Fibroblast of skin of back (primary cell): ENCODE measurements around the gene TBC1D2.

Experiments
- DNase-seq: peaks from one replicate; pipeline ENCODE4 v3.0.0-alpha.2; 2013

The TBC1D2 gene

DNA sequence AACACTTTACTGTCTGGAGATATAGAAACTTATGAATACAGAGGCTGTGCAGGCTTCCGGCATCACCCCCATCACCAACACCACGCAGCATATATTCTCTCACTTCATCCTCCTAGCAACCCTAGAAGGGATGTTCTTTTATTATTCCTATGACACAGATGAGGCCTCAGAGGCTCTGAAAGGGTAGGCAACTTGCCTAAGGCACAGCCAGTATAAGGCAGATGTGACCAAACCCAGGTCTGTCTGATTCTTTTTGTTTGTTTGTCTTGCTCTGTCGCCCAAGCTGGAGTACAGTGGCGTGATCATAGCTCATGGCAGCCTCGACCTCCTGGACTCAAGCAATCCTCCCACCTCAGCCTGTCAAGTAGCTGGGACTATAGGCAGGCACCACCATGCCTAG lies 40.2 kb downstream of the TBC1D2 start:
- peak; percentile 39 for DNase-seq

DNA sequence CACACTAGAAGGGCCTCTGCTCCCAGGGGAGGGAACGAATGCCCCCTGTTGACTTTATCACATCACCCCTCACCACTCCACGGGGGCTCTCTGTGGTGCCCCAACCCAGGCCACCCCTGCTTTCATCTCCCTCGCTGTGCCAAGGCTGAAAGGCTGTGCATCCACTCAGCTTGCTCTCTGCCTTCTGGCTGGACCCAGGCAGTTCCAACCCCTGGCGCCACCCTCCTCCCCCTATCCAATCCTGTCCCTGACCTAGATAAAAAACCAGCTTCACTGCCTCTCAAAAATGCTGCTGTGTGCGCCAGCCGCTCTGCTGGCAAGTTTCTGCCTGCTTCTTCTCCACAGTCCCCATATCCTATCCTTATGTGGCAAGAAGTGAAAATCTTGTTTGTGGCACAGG lies 40.6 kb downstream of the TBC1D2 start:
- no peak for DNase-seq

DNA sequence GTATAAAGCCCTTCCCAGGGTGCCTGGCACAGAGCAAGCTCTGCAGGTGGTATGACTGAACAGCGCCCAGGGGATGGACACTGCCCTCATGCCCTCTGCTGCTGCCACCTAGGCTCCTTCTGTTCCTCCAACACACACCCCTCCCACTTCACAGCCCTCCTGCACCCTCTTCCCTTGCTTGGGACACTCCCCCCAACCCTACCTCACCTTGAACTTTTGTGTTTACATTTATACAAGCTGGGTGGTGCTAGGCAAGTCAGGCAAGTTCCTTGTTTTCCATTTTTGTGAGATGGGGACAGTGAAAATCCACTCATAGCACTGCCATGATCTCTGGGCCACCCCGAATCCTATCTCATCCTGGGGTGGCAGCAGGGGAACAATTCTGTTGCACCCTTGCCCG lies 44.2 kb downstream of the TBC1D2 start:
- DNase-seq, result no peak

DNA sequence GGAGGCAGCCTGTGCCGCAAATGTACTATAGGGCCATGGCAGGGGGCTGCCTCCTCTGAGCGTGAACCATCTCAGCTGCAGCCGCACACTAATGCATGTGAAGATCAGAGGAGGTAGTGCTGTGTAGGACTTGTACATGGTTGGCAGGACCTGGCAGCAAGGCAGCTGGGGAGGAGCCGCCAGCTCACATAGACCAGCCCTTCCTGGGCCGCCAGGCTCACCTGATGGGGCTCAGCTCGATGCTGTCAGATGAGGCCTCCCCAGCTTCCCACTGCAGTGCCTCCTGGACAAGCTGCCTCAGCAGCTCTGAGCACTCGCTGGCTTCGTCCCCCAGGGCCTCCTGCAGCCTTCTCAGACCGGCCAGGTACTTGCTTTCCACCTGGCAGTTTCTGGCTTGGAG lies 45.0 kb downstream of the TBC1D2 start:
- DNase-seq, result no peak

DNA sequence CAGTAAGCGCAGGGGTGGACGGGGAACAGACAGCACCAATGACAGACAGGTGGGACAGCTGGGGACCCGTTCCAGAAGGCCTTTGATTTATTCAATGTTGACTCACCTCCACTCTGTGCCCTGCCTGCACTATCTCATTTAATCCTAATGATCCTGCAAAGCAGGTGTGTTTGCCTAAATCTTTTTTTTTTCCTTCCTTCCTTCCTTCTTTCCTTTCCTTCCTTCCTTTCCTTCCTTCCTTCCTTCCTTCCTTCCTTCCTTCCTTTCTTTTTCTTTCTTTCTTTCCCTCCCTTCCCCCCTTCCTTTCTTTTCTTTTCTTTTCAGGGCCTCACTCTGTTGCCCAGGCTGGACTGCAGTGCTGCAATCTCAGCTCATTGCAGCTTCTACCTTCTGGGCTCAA lies 45.9 kb downstream of the TBC1D2 start:
- DNase-seq, result no peak

DNA sequence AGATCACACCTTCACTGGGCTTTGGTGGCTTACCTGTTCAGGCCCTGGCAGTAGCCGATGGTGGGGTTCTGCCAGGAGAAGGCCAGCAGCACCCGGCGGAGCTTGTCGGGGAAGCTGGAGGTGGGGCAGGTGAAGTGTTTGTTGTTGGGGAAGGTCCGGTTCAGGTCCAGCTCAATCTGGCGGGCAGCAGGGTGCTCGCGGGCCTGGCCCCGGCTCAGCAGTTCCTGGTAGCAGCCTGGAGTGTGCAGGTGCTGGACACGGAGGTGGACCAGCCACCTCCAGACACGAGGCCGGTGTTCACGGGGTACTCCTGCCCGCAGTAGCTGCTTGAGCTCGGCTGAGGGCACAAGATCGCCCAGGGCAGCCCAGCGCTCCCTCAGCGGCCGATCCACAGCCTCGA lies 46.8 kb downstream of the TBC1D2 start:
- DNase-seq, result no peak

DNA sequence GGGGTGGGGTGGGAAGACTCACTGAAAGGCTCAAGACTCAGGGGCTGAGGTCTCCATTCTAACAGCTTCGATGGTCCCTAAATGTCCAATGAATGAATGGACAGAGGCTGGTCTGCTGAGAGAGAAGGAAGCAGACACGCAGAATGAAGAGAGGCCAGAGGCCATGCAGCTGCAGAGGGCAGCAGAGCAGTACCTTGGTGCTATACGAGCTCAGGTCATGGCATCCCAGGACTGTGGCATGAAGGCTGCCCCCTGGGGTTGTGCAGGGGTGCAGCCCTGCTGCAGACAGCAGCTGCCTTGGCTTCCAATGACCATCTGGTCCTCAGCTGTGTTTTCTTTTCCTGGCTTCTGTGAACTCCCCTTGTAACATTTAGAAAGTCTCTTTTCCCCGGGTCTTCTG lies 47.8 kb downstream of the TBC1D2 start:
- DNase-seq, result no peak

DNA sequence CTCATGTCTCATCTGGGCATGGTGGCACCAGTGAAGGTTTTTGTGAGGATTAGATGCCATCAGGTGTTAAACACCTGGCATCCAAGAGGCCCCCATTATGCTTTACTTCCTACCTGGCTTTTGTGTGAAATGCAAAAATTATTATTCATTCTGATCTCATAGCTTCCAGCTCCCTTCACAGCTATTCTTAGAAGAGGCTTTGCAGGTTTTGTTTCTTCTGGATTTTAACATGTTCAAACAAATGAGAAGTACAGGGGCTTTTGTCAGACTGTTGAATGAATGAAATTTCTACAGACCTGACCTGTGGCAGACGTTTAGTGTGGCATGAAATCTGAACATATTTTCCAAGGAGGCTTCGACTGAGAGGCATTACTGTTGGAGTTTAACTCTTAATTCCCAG lies 48.7 kb downstream of the TBC1D2 start:
- DNase-seq, result no peak

DNA sequence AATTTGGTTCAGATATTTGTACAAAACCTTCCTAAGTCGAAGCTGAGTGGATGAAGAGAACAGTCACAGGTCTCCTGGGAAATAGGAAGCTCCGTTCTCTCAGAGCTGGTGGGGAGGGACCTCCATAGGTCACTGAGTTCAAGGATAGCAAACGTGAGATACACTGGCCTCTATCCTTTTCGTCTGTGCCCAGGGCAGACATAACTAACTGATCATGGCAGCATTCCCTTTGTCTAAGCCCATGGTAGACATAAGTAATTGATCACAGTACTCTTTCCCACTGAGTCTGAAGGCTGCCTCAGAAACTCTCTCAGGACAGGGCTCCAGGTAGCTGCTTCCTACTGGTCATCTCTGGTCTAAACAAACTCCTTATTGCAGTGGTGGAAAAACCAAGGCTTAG lies 50.8 kb downstream of the TBC1D2 start:
- DNase-seq, result no peak

DNA sequence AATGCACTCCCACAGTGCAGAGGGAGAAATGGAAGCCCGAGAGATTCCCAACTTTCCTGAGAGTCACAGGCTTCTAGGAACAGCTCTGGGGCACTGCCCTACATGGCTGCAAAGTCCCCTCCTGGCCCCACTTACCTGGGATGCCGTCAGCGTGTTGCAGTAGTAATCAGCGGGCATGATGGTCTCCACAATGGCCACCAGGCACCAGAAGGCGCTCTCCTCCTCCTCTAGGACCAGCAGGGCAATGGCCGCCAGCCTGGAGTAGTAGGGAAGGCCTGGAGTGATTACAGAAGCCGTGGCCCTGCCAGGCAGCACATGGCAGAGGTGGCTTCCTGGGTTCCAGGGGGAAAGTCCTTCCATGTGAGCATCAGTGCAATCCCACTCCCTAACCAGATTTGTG lies 52.3 kb downstream of the TBC1D2 start:
- DNase-seq, result no peak

DNA sequence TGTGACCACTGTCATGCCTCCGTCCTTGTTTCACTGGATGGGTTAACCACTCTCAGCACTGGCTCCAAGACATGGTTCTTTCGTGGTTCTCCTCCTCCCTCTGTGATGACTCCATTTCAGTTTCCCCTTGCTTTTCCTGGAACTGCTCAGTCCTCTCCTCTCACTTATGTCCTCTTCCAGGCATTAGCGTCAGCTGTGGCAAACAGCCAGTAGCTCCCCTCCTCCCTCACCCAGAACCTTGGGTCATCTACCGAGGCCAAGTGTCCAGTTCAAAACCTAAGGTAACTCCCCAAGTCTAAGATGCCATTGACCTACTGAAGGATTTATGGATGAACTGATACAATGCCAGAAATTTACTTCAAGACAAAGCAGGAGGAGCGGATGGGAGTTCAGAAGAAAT lies 53.2 kb downstream of the TBC1D2 start:
- no peak for DNase-seq

DNA sequence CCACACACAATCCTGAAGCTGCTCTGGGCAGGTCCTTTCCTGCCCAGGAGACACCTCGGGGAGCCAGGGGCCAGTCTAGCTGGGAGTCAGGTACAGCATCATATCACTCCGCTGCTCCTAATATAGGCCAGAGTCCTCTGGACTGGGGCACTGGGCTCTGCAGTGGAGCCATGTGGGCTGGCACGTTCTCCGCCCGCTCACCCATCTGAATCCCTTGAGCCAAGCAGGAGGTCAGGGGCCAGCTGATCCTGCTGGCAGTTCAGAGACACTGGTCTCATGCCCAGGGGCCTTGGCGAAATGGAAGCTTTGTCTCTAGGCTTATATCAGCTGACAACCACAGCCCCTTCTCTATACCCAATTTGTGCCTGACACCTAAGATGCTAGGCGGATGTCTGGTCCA lies 53.7 kb downstream of the TBC1D2 start:
- DNase-seq, result no peak

DNA sequence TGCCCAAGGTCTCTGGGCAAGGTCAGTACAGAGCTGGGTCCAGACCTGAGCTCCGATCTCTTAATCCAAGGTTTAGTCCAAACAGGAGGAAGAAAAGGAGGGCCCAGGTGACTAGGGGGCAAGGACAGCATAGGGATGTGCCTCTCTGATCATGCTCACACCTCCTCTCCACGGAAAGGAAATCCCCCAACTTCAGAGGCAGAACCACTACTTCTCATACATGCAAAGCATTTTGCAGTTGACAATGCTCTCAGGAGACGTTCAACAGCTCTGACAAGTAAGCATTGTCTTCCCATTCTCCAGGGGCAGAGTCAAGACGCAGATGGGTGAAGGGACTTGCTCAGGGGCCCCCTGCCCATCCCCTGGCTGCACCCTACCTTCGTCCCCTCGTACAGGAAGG lies 54.3 kb downstream of the TBC1D2 start:
- no peak for DNase-seq

DNA sequence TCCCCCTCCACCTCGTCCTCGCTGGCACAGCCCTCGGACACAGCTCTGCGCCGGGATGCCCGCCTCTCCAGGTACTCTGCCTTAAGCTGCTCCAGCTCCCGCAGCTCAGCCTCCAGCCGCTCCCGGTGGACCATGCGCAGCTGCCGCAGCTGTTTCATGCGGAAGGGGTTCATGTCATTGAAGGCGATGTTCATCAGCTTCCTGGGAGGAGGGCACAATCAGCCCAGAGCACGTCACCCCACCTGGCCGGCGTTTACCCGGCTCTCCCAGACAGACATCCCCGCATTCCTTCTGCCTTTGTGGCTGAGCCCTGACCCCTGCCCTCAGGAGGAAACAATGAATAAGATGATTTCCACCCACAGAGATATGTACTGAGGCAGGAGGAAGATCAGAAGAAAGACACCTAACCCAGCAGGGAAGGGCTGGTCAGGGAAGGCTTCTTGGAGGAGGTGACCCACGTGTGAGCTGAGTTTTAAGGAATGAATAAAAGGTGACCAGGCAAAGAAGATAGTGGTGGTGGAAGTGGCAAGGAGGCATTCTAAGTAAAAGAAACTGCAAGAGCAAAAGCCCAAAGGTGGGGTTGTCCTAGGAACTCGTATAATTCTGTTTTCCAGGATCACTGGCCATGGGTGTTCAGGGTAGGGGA lies 55.9 kb downstream of the TBC1D2 start:
- no peak for DNase-seq

DNA sequence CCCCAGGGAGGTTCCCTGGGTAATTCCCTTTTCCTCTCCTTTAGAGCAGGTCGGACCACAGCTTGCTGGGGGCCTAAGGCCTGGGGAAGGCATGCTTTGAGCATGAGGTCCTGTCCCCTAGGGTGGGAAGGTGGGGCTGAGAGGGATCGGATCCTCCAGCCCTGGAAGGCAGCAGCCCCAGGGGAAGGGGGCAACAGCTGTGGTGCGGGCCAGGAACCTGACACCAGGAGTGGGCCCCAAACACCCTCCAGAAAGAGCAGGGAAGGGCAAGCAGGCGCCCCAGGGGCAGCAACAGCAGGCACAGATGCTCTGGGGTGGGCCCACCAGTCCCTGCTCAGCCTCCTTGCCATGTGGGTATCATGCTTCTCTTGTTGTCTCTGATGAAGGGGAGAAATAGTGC lies 59.8 kb downstream of the TBC1D2 start:
- DNase-seq, result no peak

DNA sequence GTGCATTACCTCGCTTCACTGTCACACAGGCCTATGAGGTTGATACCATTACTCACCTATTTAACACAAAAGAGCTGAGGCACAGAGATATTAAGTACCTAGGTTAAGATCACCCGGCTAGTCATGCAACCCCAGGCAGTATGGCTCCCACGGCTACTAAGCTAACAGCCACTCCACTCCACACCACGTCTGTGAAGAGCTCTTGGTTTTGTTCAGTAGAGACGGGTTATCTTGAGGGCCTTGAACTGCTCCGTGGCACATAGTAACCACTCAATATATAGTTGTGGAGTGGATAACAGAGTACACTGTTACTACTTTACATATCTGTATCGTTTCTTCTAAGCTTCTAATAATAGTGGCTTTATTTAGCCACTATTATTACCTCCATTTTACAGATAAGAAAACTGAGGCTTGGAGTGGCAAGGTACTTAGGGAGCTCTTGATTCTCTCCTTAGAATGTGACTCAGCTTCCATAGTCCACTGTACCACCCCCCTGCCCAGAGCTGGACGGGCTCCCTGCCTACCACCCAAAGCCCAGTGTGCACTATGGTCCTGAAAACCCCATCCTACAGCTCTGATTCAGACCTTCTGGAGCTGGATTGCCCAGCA lies 62.0 kb downstream of the TBC1D2 start:
- DNase-seq, result no peak

DNA sequence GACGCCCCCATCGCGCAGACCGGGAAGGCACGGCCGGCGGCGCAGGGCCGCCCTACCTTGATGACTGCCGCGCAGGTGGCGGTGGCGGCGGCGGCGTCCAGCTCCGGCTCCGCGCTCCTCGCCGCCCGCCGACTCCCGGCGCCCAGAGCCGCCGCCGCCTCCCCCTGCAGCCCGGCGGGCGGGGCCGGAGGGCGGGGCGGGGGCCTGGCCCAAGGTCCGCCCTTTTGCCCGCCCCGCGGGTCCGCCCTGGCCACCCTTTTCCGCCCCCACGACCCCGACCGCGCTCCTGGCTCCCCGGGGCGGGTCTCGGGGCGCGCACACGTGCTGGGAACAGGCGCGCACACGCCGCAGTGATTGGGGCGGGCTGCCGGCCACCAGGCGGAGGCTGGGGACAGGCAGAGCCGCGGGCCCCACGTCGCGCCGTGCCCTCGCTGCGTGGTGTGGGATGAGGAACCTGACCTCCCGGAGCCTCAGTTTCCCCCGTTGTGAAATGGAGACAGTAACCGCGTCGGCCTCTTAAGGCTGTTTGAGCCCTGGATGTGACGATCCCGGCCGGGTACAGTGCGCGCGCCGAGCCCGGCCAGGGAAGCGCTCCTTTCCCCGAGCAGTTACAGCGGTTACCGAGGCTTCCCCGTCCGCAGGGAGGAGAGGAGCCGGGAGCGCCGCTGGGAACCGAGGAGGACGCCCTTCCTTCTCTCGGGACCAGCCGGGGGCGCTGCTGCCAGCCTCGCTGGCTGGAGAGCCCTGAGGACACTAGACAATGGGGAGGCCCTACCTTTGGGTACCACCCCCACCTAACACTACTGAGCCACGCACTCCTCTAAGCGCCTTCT lies 62.7 kb downstream of the TBC1D2 start, which contains the start of gene CORO2A:
TSS of gene CORO2A (minus strand) at position 135 of the 833 bp plus-strand sequence. CDS start 34,977 bp downstream, outside the sequence.
- peak; percentile 74 for DNase-seq

DNA sequence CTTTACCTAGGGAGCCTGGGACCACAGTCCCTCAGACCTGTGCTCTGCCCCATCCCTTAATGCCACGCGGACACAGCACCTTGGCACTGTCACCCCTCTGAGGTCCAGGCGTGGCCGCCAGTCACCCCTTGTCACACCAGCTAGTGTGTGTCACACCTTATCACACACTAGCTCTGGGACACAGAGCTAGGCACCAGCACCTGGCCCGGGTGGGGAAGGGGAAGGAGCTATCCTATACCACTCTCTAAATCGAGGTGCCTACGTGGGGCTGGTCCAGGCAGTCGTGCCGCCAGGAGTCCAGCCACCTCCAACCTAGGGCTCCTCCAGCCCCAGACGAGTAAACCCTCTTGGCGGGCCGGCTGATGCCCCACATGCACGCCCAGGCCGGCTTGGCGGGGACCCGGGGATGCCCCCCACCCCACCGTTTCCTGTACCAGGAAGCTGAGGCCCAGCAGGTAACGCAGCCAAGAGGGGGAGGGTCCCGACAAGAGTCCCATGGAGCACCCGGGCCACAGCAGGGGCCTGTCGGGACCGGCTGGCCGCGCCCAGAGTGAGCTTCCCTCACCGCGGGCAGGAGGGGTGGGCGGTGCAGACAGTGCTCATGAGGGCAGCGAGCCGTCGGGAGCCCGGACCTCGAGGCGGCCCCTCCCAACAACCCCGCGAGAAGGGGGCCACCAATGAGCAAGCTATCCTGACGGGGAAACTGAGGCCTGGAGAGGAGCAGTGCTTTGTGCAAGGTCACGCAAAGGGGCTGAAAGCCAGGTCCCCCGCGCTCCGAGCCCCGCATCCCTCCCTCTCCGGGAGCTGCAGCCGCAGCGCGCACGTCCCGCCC lies 63.6 kb downstream of the TBC1D2 start:
- DNase-seq, result no peak

DNA sequence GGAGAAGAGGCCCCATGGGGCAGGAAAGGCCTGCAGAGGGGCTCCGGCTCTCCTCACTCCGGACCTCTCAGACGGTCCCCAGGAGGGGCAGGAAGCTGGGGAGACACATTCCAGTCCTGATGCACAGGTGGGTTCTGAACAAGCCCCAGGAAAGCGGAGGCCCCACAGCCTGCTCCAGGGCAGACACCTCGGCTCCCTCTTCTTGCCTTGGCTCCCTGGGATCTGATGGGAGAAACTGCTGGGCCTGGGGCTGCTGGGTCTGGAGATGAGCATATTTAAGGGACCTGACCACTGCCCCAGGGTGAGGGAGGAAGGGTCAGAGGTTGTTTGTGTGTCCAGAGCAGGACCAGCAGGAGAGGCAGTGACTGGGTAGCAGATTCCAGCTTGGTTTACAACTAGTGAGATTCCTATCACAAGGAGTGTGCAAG lies 64.3 kb downstream of the TBC1D2 start:
- DNase-seq, result no peak

DNA sequence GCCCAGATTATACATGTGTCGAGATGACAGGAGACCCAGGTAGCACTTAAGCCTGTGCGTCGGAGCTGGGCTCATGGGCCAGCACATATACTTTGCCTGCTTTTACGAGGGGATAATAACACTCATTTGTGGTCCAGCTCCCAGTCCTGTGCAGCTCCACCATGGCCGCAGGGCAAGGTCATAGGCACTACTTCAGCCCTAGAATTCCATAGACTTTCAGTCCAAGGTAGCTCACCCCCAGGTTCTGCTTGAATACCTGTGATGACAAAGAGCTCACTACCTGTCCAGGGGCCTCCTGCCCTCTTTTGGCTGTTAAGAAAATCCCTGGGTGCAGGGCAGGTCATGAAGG lies 64.7 kb downstream of the TBC1D2 start:
- no peak for DNase-seq

DNA sequence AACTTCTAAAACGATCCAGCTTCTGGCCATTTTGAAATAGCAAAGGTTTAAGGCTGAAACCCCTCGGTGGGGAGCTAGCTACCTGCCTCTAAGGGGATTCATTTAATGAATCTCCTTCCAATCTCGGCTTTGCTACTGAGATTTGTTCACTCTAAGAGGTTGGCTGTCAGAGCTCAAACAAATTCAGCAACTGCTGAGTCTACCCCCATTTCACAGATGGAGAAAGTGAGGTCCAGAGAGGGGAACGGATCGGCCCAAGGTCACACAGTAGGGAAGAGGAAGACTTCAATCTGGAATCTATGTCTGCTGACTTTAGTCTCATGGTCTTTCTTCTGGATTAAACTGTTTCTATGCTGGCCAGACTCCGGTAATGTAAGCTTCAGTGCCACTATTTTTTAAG lies 66.0 kb downstream of the TBC1D2 start:
- no peak for DNase-seq

DNA sequence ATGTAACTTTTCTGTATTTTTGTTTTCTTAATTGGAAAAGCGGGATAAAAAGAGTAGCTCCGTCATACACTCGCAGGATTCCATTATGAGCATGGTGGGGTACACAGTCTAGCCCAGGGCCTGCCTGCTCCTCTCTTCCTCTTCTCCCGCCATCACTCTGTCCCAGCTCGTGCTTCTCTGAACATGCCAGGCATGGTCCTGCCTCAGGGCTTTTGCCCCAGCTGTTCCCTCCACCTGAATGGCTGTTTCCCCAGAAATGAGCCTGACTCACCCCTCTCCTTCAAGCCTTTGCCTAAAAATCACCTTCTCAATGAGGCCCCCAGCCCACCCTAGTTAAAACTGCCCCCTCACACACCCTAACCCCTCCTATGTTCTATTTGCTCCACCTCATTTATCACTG lies 67.5 kb downstream of the TBC1D2 start:
- DNase-seq, result no peak

DNA sequence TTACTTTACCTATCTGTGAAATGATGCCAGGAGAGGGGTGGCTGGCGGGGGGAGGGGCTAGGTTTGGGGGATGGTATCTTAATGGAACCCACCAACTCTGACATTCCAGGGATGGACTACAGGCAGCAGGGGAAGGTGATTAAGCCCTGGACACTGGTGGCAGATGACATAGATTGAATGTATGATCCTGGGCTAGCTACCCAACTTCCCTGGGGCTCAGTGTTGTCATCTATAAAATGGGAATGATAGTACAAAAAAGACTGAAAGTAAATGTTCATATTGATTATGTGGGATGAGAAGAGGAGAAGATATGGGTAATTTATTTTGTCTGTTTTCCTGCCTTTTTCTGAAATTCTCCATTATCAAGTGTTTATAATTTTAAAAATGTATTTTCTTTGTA lies 69.2 kb downstream of the TBC1D2 start:
- no peak for DNase-seq
